Lower leg skin (tissue), 3 donors: Measurements from ENCODE around the gene THUMPD2.

ENCODE experiments used
- POLR2A ChIP-seq, 2 donors: fragments of 450-650 bp; IDR thresholded peaks; one replicate each; pipeline ENCODE4 v1.6.1; 2016 to 2017; ENCODE audit warnings: antibody characterized with exemption in 2 of 2, mild to moderate bottlenecking in 1 of 2, moderate library complexity in 1 of 2
- TF ChIP-seq, protein P1 (sequence below), 3 donors: fragments of 450-650 bp; IDR thresholded peaks; one replicate each; pipeline ENCODE4 v1.5.1; 2016; ENCODE audit warnings: antibody characterized with exemption in 3 of 3, mild to moderate bottlenecking in 3 of 3, moderate library complexity in 2 of 3

GRCh38 chr2:39772086-39772811, 6.8 kb downstream of the THUMPD2 start:
- TF ChIP-seq, protein P1, sequence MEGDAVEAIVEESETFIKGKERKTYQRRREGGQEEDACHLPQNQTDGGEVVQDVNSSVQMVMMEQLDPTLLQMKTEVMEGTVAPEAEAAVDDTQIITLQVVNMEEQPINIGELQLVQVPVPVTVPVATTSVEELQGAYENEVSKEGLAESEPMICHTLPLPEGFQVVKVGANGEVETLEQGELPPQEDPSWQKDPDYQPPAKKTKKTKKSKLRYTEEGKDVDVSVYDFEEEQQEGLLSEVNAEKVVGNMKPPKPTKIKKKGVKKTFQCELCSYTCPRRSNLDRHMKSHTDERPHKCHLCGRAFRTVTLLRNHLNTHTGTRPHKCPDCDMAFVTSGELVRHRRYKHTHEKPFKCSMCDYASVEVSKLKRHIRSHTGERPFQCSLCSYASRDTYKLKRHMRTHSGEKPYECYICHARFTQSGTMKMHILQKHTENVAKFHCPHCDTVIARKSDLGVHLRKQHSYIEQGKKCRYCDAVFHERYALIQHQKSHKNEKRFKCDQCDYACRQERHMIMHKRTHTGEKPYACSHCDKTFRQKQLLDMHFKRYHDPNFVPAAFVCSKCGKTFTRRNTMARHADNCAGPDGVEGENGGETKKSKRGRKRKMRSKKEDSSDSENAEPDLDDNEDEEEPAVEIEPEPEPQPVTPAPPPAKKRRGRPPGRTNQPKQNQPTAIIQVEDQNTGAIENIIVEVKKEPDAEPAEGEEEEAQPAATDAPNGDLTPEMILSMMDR (IDR thresholded peaks at IDR 0.05): no peak
- no peak for TF ChIP-seq POLR2A (IDR thresholded peaks at IDR 0.05)
